ENCODE results near the gene LRRC75A.

- TF ChIP-seq POLR2A (IDR thresholded peaks at IDR 0.05) (no peak), POLR2AphosphoS5 (IDR thresholded peaks at IDR 0.05) (no peak), CTCF (IDR thresholded peaks at IDR 0.05) (no peak)
These were observed 18.7 kb downstream of the LRRC75A start for GRCh38 chr17:16473044-16474011.
